GM03348 (cell line): ENCODE data around the gene HSPA2.
"Not testable (repeated sequence)": the region's sequence is repeated elsewhere in the genome, so short reads cannot be mapped to it uniquely, and the experiment has no call there.

ENCODE experiments used
- DNase-seq: peaks from one replicate; pipeline ENCODE4 v3.0.0; 2012; ENCODE audit warnings: low spot score

Gene HSPA2

DNA sequence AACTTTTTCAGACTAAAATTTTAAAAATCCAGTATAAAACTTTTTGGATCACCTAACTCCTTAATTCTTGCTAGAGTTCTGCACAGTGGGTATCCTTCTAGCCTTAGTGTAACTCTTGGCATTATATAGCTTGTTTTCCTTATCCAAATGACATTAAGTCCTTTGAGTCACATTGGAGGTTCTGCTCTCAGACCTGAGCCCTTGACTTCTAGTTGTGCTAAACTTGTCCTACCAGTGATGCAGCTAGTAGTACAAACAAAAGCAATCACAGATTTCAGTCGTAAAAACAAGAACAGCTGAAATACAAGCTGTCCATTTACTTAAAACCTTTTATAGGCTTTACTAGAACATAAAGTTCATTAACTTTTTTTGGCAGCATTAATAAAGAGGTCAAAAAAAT lies 25.5 kb upstream of the HSPA2 start:
- DNase-seq: no peak

DNA sequence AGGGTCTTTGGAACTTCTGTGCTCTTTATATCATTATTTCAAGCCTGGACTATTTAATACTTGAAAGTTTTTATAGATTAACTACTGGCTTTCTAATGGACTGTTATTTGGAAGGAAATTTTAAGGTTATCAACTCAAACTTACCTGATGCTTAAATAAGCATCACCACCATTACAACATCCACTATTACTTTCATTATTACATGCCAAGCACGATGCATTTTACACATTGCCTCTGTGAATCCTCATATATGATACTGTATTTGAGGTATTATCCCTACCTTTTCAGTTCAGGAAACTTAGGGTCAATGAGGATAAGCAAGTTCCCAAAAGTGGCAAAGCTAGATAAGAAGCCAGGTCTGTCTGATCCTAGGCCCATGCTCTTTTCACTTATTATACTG lies 23.6 kb upstream of the HSPA2 start:
- DNase-seq: no peak

DNA sequence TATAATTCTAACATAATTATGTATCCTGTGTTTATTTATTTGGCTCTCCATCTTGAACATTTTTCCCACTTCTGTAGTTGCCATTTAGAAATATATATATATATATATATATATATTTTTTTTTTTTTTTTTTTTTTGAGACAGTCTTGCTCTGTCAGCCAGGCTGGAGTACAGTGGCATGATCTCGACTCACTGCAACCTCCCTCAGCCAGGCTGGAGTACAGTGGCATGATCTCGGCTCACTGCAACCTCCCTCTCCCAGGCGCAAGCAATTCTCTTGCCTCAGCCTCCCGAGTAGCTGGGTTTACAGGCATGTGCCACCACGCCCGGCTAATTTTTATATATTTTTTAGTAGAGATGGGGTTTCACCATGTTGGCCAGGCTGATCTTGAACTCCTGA lies 22.9 kb upstream of the HSPA2 start:
- DNase-seq: not testable (repeated sequence)

DNA sequence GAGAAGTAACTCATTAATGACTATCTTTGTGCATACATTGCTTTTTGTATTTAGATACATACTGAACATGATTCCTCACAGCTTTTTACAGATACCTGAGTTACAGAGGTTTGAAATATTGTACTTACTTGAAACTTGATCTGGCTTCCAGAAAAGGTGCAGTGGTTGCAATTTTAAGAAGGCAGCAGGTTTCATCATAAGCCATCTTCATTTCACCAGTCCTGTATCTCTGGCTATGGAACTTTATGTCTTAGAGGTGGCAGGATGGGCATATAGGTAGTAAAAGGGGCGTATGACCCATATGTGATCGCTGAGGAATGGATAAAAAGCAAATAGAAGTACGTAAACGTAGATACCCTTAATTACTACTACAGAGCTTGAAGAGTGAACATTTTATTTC lies 22.3 kb upstream of the HSPA2 start:
- DNase-seq: no peak

DNA sequence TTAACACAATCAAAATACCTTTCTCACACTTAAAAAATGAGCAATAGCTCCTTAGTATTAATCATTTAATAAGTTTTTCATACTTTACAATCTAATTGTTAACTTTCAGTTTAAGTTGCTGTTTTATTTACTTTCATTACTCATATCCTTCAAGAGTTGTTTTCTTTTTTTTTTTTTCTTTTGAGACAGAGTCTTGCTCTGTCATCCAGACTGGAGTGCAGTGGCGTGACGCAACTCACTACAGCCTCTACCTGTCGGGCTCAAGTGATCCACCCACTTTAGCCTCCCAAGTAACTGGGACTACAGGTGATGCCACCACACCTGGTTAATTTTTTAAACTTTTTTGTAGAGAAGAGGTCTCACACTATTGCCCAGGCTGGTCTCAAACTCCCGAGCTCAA lies 19.8 kb upstream of the HSPA2 start:
- no peak for DNase-seq

DNA sequence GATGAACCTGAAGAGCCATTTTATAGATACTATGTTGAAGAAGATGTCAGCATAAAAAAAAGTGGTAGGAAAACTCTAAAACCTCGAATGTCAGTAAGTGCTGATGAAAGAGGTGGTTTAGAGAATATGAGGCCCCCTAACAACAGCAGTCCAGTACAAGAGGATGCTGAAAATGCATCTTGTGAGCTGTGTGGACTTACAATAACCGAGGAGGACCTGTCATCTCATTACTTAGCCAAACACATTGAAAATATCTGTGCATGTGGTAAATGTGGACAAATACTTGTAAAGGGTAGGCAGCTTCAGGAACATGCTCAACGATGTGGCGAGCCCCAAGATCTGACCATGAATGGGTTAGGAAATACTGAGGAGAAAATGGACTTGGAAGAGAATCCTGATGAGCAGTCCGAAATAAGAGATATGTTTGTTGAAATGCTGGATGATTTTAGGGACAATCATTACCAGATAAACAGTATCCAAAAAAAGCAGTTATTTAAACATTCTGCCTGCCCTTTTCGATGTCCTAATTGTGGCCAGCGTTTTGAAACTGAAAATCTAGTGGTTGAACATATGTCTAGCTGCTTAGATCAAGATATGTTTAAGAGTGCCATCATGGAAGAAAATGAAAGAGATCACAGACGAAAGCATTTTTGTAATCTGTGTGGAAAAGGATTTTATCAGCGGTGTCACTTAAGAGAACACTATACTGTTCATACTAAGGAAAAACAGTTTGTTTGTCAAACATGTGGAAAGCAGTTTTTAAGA lies 17.8 kb upstream of the HSPA2 start:
- DNase-seq: no peak

DNA sequence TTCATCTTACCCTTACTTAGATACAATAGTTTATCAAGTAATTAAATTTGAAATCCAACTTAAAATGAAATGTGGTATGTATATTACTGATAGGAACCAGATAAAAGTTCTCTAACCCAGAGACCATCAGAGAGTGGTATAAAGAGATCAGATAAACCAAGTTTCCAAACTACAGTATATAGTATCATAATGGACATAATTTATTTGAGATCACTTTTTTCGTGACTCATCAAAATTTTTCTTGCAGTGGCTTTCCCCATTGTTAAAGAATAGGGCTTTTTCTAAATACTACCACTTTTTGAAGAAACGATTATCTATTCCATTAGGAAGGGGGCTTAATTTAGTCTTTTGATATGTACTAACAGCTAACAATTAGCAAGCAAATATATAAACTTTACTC lies 15.2 kb upstream of the HSPA2 start:
- DNase-seq: no peak

DNA sequence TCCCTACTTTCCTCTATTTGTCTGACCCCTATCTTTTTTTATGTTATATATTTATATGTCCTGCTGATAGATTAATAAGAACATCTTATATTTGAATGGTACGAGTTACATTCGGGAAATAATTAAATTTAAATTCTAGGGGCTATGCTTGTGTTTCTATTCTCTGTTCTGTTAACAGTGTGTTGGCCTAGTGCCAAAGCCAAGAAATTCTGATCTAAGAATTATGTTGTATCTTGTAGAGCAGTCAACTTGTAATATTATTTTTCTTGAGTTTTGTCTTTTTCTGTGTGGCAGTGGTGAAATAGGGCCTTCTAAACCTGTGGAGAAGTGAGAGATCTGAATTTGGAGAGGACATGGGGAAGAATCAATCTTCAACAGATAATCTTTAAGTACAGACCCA lies 9.0 kb upstream of the HSPA2 start:
- DNase-seq: no peak

DNA sequence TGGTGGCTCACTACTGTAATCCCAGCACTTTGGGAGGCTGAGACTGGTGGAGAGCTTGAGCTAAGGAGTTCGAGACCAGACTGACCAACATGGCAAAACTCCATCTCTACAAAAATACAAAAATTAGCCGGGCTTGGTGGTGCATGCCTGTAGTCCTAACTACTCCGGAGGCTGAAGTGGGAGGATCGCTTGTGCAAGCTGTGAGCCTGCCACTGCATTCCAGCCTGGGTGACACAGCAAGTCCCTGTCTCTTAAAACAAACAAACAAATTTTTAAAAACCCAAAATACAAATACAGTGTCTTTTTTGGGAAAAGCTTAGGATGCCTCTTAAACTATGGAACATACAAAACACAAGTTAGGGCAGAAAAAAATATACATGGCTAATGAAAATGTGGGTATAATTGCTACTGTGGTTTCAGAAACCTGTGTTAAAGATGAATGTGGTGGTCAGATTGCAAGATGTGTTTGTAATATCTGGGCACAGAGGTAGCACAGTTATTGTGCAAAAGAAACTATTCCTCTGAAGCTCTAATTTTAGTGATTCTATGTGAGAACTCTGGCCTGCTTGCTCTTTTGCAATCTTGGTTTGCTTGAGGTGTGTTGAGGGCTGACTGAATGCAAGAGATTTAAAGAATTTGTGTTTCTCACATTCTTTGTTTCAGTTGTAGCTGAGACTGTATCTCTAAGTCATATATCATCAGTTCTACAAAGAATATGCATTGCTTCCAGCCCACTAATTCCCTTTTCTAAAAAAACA lies 3.9 kb upstream of the HSPA2 start:
- DNase-seq: peak; percentile 36

DNA sequence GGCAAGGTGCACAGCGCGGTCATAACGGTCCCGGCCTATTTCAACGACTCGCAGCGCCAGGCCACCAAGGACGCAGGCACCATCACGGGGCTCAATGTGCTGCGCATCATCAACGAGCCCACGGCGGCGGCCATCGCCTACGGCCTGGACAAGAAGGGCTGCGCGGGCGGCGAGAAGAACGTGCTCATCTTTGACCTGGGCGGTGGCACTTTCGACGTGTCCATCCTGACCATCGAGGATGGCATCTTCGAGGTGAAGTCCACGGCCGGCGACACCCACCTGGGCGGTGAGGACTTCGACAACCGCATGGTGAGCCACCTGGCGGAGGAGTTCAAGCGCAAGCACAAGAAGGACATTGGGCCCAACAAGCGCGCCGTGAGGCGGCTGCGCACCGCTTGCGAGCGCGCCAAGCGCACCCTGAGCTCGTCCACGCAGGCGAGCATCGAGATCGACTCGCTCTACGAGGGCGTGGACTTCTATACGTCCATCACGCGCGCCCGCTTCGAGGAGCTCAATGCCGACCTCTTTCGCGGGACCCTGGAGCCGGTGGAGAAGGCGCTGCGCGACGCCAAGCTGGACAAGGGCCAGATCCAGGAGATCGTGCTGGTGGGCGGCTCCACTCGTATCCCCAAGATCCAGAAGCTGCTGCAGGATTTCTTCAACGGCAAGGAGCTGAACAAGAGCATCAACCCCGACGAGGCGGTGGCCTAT lies 875 bp downstream of the HSPA2 start:
- DNase-seq: no peak

DNA sequence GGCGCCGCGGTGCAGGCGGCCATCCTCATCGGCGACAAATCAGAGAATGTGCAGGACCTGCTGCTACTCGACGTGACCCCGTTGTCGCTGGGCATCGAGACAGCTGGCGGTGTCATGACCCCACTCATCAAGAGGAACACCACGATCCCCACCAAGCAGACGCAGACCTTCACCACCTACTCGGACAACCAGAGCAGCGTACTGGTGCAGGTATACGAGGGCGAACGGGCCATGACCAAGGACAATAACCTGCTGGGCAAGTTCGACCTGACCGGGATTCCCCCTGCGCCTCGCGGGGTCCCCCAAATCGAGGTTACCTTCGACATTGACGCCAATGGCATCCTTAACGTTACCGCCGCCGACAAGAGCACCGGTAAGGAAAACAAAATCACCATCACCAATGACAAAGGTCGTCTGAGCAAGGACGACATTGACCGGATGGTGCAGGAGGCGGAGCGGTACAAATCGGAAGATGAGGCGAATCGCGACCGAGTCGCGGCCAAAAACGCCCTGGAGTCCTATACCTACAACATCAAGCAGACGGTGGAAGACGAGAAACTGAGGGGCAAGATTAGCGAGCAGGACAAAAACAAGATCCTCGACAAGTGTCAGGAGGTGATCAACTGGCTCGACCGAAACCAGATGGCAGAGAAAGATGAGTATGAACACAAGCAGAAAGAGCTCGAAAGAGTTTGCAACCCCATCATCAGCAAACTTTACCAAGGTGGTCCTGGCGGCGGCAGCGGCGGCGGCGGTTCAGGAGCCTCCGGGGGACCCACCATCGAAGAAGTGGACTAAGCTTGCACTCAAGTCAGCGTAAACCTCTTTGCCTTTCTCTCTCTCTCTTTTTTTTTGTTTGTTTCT lies 1.7 kb downstream of the HSPA2 start:
- no peak for DNase-seq

DNA sequence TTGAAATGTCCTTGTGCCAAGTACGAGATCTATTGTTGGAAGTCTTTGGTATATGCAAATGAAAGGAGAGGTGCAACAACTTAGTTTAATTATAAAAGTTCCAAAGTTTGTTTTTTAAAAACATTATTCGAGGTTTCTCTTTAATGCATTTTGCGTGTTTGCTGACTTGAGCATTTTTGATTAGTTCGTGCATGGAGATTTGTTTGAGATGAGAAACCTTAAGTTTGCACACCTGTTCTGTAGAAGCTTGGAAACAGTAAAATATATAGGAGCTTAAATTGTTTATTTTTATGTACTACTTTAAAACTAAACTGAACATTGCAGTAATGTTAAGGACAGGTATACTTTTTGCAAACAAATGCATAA lies 2.3 kb downstream of the HSPA2 start:
- no peak for DNase-seq

DNA sequence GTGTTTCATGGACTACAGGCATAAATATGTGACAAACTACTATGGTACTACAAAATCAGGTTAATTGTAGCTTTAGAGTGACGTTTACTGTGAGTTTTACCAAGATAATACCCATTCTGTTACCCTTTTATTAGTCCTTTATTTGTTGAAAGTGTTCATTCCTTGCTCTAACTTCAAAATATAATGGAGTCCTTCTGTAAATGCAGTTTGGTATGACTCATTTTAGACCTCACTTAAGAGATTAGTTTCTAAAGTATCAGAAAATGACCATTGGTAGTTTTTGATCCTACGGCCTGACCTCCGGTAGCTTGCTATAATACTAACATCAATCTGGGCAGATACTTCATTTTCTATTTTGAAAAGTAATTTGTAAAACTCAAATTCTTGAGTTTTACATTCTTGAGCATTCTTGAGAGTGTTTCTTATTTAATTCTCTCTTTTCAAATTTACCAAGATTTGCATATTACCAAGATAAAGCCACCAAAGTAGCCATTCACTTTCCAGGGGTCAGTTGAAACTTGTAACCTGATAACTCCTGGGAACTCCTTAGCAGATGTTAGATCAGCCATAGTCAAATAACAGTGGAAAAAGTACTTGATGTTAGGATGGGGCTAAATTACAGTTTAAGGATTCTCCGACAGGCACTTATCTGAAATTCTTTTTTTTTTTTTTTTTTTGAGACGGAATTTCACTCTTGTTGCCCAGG lies 4.2 kb downstream of the HSPA2 start:
- DNase-seq: no peak

DNA sequence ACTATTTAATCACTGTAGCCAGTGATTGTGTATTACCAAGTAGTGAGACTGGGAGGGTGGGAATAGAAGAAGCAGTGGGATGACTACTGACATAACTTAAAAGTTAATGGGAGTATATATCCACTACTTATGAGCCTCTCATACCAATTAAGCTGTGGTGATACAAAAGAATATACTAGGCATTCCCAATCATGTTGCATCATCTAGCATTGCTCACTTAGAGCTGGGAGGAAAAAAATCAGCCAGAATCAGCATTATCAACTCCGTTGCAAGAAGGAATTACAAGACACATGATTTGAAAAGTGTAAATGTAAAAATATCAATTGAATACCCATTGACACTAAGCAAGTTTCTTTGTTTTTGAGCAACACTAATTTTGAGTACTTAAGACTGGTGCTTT lies 8.5 kb downstream of the HSPA2 start:
- DNase-seq: peak; percentile 35

DNA sequence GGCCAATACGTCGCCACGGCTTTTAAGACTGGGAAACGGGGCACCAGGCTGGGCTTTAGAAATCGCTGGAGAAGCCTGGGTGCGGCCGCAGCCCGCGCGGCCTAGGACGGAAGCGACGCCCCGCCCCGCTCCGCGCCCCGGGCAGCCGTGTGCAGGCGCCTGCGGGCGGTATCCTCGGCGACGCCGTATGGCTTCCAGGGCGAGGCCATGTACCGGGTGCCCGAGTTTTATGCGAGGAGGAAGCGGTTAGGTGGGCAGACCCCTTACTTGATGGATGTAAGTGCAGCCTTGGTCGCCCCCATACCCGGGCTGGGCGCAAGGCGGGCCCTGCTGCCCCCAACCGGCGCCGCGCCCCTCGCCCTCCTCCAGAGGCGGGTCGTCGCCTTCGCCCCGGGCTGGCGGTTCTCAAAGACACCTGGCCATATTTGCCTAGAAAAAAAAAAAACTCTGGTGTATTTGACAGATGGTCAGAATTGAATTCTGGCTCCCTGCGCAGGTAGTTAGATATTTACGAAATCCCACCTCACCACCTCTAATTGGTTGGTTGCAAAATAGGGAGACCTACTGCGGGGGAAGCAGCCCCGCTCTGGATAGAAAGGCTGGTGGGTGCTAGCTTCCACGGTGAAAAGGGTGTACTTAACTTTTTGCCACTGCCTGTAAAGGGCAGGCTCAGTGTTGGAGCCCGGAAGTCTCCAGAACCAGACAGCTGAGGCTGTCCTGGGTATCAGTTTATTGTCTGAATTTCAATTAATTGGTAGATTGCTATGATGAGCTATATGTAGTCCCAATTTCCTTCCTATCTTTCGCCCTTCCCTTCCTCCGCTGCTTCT lies 9.5 kb downstream of the HSPA2 start, which contains the start of gene PPP1R36:
Gene PPP1R36 (plus strand): TSS at position 171 of the 830 bp plus-strand sequence. CDS start 37 bp downstream, at position 208.
- DNase-seq: peak; percentile 73

DNA sequence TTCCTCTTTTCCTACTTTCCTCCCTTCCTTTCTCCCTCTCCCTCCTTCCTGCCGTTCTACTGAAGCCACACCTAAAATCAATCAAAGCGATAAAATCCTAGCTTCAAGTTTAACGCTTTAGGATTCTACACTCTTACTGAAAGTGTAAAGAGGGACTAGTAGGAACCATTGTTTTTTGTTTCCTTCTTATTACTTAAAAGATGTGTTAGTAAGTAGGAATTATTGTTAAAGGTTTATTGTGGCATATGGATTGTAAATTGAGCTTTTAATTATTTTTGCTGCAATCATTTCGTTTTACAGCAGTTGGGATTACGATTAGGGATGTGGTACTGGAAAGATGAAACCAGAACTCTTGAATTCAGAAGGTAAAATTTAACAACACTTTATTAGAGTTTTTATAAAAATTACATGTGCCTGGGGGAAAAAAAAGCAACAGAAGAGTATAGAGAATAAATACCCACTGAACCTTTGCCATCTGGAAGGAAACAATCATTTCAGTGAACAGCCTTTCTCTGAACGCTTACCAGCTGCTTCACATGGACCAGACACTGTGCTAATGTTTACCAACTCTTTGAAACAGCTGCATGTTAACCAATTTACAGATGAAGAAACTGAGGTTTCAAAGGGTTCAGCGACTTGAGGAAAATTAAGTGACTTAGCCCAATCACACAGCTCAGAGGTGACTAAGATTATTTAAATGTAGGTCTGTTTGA lies 10.2 kb downstream of the HSPA2 start:
- DNase-seq: no peak

DNA sequence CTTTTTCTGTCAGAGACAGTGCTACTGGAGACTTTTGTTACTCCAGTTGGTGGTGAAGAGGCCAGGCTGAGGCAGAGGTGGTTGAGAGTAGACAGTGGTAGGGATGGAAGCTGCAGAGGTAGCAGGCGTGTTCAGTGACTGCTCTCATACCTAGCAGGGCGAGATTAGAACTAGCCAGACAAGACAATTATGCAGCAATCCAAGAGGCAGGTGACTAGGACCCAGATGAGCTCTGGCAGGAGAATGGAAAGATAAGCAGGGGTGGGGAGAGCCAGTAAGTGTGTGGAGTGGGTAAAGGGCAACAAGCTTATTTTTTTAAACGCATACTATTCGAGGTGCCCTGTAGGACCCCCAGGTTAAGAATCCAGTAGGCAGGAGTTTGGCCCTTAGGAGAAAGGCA lies 14.0 kb downstream of the HSPA2 start:
- no peak for DNase-seq

DNA sequence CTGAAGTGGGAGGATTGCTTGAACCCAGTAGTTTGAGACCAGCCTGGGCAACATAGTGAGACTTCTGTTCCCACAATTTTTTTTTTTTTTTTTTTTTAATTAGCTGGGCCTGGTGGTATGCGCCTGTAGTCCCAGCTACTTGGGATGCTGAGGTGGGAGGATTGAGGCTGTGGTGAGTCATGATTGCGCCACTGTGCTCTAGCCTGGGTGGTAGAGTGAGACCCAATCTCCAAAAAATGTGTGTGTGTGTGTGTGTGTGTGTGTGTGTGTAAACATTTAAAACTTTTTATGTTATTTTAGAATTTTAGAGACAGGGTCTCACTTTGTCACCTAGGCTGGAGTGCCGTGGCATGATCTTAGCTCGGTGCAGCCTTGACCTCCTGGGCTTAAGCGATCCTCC lies 16.0 kb downstream of the HSPA2 start:
- DNase-seq: no peak

DNA sequence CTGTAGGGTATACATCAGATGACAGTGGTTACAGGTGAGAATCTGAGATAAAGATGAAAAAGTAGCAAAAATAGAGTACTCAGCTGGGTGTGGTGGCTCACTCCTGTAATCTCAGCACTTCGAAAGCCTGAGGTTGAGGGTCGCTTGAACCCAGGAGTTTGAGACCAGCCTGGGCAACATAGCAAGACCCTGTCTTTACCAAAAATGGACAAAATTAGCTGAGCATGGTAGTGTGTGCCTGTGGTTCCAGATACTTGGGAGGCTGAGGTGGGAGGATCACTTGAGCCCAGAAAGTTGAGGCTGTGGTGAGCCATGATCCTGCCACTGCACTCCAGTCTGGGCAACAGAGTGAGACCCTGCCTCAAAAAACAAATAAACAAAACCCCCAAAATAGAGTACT lies 17.7 kb downstream of the HSPA2 start:
- DNase-seq: not testable (repeated sequence)

DNA sequence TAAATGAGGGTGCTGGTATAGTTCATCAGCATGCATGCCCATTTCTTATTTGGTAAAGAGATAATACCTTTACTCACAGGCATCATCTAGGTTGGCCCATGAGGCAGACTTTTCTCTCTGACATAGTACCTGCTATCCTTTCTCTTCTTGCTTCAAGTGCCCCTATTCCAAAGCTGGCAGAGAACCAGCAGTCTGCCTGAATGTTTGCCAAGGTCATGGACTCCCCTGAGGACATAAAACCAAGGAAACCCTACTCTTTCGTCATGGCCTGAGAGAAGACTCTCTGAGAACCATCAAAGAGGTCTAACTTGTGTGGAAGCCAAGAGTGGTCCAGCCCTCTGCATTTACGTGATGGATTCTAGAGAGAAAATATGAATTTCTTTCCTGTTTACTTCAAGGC lies 21.1 kb downstream of the HSPA2 start:
- DNase-seq: no peak
